ENCODE results near the gene PPP2R1A. TPM values are rescaled to one million over a fixed set of nuclear protein-coding genes. Genes with fewer than 3 reads are reported as not detected.

PPP2R1A gene
- total RNA-seq, 4 donors from 2014 or later: 141 to 162 (median 156) TPM

DNA sequence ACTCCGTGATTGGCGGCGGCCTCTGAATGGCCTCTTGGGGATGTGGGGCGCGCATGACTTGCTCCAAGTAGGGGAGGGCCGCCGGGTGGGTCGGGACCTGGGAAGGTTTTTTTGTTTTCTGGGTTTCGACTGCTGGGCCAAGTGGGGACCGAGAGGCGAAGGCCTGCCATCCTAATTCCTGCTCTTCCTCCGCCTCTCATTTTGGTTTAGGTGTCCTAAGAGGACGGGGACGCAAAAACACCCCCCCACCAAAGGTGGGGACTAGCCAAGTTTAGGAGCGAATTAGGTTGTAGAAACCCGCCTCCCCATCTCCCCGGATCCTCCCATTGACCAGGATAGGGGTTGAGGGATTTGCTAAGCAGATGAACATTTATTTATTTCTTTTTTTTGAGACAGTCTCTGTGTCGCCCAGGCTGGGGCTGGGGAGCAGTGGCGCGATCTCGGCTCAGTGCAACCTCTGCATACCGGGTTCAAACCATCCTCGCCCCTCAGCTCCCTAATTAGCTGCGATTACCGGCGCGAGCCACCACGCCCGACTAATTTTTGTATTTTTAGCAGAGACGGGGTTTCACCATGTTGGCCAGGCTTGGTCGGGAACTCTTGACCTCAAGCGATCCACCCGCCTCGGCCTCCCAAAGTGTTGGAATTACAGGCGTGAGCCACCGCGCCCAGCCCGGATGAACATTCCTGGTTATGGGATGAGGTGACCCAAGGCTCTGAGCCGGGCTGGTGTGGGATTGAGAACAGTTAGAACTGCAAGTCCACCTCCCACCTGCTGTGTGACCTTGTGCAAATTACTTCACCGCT is 838 bp downstream of the PPP2R1A start:
- TF ChIP-seq, protein P1, sequence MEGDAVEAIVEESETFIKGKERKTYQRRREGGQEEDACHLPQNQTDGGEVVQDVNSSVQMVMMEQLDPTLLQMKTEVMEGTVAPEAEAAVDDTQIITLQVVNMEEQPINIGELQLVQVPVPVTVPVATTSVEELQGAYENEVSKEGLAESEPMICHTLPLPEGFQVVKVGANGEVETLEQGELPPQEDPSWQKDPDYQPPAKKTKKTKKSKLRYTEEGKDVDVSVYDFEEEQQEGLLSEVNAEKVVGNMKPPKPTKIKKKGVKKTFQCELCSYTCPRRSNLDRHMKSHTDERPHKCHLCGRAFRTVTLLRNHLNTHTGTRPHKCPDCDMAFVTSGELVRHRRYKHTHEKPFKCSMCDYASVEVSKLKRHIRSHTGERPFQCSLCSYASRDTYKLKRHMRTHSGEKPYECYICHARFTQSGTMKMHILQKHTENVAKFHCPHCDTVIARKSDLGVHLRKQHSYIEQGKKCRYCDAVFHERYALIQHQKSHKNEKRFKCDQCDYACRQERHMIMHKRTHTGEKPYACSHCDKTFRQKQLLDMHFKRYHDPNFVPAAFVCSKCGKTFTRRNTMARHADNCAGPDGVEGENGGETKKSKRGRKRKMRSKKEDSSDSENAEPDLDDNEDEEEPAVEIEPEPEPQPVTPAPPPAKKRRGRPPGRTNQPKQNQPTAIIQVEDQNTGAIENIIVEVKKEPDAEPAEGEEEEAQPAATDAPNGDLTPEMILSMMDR (IDR thresholded peaks at IDR 0.05): no peak
- ATAC-seq (ENCODE audit: low FRiP score): no peak
- no peak for DNase-seq (ENCODE audit: low spot score)

DNA sequence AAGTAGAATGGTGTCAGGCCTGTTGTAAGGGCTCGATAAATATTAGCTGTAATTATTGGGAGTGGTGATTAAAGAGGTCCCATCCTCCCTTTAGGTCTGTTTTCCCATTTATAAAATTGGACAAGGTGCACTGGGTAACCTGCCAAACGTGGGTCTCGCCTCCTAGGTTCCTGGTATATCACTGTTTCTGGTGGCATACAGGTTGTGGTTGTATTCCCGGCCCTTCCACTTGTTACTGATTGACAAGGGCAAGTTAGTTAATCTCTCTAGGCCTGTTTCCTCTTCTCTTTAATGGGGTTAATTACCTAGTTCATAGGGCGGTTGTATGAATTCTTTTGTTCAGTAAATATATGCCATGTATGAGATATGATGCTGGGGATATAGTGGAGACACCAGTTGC is 1.5 kb downstream of the PPP2R1A start:
- ATAC-seq (ENCODE audit: low FRiP score): no peak
- TF ChIP-seq, protein P1 (IDR thresholded peaks at IDR 0.05): no peak
- DNase-seq (ENCODE audit: low spot score): no peak

DNA sequence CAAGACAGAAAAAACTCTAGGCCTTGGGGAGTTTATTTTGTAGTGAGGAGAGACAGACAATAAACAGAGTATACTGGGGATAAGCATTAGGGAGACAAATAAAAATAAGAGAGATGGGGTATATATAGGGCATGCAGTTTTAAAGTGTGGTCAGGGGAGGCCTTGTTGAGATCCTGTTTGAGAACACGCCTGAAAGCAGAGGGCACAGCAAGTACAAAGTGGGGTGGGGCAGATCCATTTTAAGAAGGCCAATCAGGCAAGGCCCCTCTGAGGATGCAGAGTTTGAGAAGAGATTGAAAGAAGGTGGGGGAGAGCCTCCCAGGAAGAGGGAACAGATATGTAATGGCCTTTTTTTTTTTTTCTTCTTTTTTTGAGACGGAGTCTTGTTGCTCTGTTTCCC is 2.1 kb downstream of the PPP2R1A start:
- ATAC-seq (ENCODE audit: low FRiP score): no peak
- TF ChIP-seq, protein P1 (IDR thresholded peaks at IDR 0.05): no peak

DNA sequence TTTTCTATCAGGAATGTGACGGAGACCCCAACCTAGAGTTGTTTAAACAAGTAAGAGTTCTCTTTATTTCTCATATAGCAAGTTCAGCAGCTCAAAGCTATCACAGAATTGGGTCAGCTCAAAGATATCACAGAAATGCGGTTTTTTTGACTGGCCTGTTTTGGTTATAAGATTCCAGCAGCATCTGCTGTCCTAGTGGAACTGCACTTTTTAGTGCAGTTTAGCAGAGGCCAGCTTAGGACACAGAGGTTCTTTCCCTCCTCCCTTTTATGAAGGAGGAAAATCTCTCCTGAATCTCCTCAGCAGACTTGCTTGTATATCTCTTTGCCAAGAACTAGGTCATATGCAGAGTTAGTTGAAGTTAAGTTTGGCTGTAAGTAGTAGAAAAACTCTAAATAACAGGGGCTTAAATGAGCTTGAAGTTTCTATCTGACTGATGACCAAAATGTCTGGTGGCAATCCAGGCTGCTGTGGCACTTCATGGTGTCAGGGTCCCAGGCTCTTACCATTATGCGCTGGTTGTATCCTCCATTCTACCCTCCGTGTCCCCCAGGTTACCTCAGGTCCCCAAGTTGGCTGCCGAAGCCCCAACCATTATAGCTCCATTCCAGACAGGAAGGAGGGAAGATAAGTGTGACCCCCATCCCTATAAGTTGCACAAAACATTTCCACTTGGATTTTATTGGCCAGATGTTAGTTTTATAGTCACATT is 6.6 kb downstream of the PPP2R1A start:
- DNase-seq (ENCODE audit: low spot score) (no peak), ATAC-seq (ENCODE audit: low FRiP score) (no peak)
- TF ChIP-seq, protein P1 (IDR thresholded peaks at IDR 0.05): no peak

More for the DNA sequence above, 2.1 kb downstream of the PPP2R1A start:
- DNase-seq (ENCODE audit: low spot score): no peak

DNA sequence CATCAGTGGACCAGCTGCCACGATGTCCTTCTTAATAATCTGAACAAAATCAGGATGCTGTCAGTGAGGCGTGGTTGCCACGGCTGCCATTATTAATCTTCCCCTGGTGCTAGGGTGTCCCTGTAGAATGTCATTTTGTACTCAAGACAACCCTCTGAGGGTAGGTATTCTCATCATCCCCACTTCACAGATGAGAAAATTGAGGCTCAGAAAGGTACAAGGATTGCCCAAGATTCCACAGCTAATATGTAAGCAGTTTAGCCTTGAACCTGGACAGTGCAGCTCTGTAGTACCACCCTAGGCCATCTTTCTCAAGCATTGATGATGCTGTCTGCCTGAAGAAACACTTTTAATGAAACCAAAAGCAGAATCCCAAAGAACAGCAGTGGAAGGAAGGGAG is 8.1 kb downstream of the PPP2R1A start:
- TF ChIP-seq, protein P1 (IDR thresholded peaks at IDR 0.05): no peak
- ATAC-seq (ENCODE audit: low FRiP score) (no peak), DNase-seq (ENCODE audit: low spot score) (no peak)

DNA sequence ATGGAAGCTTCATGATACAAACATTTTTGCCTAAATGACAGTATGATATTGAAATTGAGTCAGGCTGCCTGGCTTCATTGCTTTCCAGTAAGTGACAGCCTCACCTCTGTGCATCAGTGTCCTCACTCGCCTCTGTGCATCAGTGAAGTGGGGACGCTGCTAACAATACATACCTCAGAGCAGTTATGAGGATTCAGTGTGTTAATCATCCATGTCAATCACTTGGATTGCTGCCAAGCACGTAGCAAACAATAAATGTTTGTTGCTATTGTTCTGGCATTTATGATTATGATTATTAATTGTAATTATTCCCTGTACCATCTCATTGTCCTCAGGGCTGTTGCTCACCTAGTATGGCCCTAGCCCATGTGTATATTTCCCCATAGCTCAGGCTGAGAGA is 8.8 kb downstream of the PPP2R1A start:
- TF ChIP-seq, protein P1 (IDR thresholded peaks at IDR 0.05): no peak
- ATAC-seq (ENCODE audit: low FRiP score): no peak
- DNase-seq (ENCODE audit: low spot score): no peak
